ENCODE results near the gene RSPH6A.

The RSPH6A gene

GRCh38 chr19:45793876-45794275, 21.2 kb downstream of the RSPH6A start:
- DNase-seq (ENCODE audit: low read depth) = no peak
- no peak overlapping the region for H3K4me3 ChIP-seq (replicated peaks; ENCODE audit: low read depth, low read length)

GRCh38 chr19:45793178-45793564, 21.9 kb downstream of the RSPH6A start:
- H3K4me3 ChIP-seq (replicated peaks; ENCODE audit: low read depth, low read length) = peak overlapping the region; percentile 13
- no peak for DNase-seq (ENCODE audit: low read depth)
- TF ChIP-seq CTCF (IDR thresholded peaks at IDR 0.05; ENCODE audit: low read length, missing control alignments) = no peak

More at GRCh38 chr19:45793876-45794275, 21.2 kb downstream of the RSPH6A start:
- no peak for TF ChIP-seq CTCF (IDR thresholded peaks at IDR 0.05; ENCODE audit: low read length, missing control alignments)

GRCh38 chr19:45792470-45793177, 22.5 kb downstream of the RSPH6A start, which contains the start of gene DMWD:
Gene DMWD, minus strand, starts transcription at chr19:45792845. Its CDS starts 89 bp downstream, at chr19:45792756.
- no peak for TF ChIP-seq CTCF (IDR thresholded peaks at IDR 0.05; ENCODE audit: low read length, missing control alignments)
- H3K4me3 ChIP-seq (replicated peaks; ENCODE audit: low read depth, low read length) = peak within 1 kb of the TSS; percentile 92

GRCh38 chr19:45791744-45792469, 23.2 kb downstream of the RSPH6A start:
- H3K4me3 ChIP-seq (replicated peaks; ENCODE audit: low read depth, low read length) = peak overlapping the region; percentile 92
- no peak for DNase-seq (ENCODE audit: low read depth)
- no peak for TF ChIP-seq CTCF (IDR thresholded peaks at IDR 0.05; ENCODE audit: low read length, missing control alignments)

More at GRCh38 chr19:45792470-45793177, 22.5 kb downstream of the RSPH6A start, which contains the start of gene DMWD:
- peak; percentile 99 for DNase-seq (ENCODE audit: low read depth)

GRCh38 chr19:45790942-45791341, 24.2 kb downstream of the RSPH6A start:
- no peak for TF ChIP-seq CTCF (IDR thresholded peaks at IDR 0.05; ENCODE audit: low read length, missing control alignments)
- peak overlapping the region; percentile 92 for H3K4me3 ChIP-seq (replicated peaks; ENCODE audit: low read depth, low read length)
- DNase-seq (ENCODE audit: low read depth) = no peak

- no peak for DNase-seq (ENCODE audit: low read depth)
- H3K4me3 ChIP-seq (replicated peaks; ENCODE audit: low read depth, low read length) = no peak overlapping the region
Measured at GRCh38 chr19:45789035-45789786, 25.9 kb downstream of the RSPH6A start.

More at GRCh38 chr19:45789035-45789786, 25.9 kb downstream of the RSPH6A start:
- TF ChIP-seq CTCF (IDR thresholded peaks at IDR 0.05; ENCODE audit: low read length, missing control alignments) = no peak

Data from fibroblast of pulmonary artery (primary cell).